BE2C (cell line): ENCODE results near the gene METTL1.

Experiments
- DNase-seq: peaks from one replicate; pipeline ENCODE4 v3.0.0-alpha.2; 2020
- H3K27me3 ChIP-seq: fragments of 250-450 bp; sonication (Bioruptor Pico); 2 replicates; pipeline ENCODE4 v1.5.1; 2020; ENCODE audit warnings: mild to moderate bottlenecking
- H3K36me3 ChIP-seq: fragments of 250-450 bp; sonication (Bioruptor Pico); 2 replicates; pipeline ENCODE4 v1.5.1; 2020; ENCODE audit warnings: mild to moderate bottlenecking
- H3K4me1 ChIP-seq: fragments of 250-450 bp; sonication (Bioruptor Pico); 2 replicates; pipeline ENCODE4 v1.5.1; 2020
- H3K4me3 ChIP-seq: 2 replicates; pipeline ENCODE4 v1.5.1; 2011; ENCODE audit warnings: low read depth, low read length
- H3K9me3 ChIP-seq: fragments of 250-450 bp; sonication (Bioruptor Pico); 2 replicates; pipeline ENCODE4 v1.5.1; 2020
- TF ChIP-seq, protein P1 (sequence below): IDR thresholded peaks from 2 replicates; pipeline ENCODE4 v1.5.1; 2012; ENCODE audit warnings: mild to moderate bottlenecking, low read depth, low read length

METTL1 gene

DNA sequence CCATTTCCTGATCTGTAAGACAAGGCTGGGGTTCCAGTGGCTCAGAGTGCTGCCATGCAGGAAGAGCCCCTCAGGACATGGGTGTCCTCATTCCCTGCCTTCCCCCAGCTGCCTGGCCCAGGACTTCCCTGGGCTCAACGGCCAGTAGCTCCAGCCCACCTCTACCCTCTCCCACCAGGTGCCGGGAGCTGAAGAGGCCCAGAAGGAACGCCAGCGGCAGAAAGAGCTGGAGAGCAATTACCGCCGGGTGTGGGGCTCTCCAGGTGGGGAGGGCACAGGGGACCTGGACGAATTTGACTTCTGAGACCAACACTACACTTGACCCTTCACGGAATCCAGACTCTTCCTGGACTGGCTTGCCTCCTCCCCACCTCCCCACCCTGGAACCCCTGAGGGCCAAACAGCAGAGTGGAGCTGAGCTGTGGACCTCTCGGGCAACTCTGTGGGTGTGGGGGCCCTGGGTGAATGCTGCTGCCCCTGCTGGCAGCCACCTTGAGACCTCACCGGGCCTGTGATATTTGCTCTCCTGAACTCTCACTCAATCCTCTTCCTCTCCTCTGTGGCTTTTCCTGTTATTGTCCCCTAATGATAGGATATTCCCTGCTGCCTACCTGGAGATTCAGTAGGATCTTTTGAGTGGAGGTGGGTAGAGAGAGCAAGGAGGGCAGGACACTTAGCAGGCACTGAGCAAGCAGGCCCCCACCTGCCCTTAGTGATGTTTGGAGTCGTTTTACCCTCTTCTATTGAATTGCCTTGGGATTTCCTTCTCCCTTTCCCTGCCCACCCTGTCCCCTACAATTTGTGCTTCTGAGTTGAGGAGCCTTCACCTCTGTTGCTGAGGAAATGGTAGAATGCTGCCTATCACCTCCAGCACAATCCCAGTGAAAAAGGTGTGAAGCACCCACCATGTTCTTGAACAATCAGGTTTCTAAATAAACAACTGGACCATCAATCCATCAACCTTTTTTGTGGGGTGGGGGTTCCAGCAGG lies 51.0 kb downstream of the METTL1 start:
- no peak for DNase-seq
- Histone ChIP-seq H3K27me3 (no peaks in the 10 kb centered on the region), H3K4me1 (peaks cover 2% of the 10 kb centered on the region; the same call in 1 of the 2 replicates), H3K9me3 (no peaks in the 10 kb centered on the region), H3K4me3 (no peak overlapping the region), H3K36me3 (peaks cover 19% of the 10 kb centered on the region)
- TF ChIP-seq, protein P1, sequence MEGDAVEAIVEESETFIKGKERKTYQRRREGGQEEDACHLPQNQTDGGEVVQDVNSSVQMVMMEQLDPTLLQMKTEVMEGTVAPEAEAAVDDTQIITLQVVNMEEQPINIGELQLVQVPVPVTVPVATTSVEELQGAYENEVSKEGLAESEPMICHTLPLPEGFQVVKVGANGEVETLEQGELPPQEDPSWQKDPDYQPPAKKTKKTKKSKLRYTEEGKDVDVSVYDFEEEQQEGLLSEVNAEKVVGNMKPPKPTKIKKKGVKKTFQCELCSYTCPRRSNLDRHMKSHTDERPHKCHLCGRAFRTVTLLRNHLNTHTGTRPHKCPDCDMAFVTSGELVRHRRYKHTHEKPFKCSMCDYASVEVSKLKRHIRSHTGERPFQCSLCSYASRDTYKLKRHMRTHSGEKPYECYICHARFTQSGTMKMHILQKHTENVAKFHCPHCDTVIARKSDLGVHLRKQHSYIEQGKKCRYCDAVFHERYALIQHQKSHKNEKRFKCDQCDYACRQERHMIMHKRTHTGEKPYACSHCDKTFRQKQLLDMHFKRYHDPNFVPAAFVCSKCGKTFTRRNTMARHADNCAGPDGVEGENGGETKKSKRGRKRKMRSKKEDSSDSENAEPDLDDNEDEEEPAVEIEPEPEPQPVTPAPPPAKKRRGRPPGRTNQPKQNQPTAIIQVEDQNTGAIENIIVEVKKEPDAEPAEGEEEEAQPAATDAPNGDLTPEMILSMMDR: no peak

DNA sequence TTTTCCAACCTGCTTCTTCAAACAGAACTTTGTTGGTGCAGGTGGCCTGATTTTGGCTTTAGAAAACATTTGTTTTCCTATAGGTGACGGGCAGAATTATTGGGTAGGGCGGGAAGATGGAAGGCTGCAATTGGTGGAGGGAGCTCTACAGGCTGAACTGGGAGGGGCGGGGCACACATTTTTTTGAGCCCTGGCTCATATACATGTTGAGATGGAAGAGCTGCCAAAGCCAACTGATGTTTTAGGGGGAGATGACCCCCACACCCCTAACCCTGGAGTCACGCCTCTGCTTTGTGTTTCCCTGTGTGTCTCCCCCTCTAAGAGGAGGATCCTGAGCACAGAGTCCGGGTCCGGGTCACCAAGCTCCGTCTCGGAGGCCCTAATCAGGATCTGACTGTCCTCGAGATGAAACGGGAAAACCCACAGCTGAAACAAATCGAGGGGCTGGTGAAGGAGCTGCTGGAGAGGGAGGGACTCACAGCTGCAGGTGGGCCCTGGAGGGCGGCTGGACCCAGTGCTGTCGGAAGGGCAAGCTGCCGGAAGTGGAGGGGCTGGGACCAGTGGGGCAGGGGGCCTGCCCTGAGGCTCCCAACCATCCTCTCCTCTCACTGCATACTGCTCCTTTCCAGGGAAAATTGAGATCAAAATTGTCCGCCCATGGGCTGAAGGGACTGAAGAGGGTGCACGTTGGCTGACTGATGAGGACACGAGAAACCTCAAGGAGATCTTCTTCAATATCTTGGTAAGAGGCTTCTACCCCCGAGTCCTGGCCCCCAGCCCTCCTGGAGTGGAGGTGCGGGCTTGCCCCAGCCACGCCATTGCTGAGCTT lies 51.9 kb downstream of the METTL1 start:
- TF ChIP-seq, protein P1: no peak
- H3K9me3 ChIP-seq: no peaks in the 10 kb centered on the region
- no peak overlapping the region for H3K4me3 ChIP-seq
- H3K4me1 ChIP-seq: no peaks in the 10 kb centered on the region
- no peaks in the 10 kb centered on the region for H3K27me3 ChIP-seq
- peaks cover 23% of the 10 kb centered on the region for H3K36me3 ChIP-seq
- no peak for DNase-seq

DNA sequence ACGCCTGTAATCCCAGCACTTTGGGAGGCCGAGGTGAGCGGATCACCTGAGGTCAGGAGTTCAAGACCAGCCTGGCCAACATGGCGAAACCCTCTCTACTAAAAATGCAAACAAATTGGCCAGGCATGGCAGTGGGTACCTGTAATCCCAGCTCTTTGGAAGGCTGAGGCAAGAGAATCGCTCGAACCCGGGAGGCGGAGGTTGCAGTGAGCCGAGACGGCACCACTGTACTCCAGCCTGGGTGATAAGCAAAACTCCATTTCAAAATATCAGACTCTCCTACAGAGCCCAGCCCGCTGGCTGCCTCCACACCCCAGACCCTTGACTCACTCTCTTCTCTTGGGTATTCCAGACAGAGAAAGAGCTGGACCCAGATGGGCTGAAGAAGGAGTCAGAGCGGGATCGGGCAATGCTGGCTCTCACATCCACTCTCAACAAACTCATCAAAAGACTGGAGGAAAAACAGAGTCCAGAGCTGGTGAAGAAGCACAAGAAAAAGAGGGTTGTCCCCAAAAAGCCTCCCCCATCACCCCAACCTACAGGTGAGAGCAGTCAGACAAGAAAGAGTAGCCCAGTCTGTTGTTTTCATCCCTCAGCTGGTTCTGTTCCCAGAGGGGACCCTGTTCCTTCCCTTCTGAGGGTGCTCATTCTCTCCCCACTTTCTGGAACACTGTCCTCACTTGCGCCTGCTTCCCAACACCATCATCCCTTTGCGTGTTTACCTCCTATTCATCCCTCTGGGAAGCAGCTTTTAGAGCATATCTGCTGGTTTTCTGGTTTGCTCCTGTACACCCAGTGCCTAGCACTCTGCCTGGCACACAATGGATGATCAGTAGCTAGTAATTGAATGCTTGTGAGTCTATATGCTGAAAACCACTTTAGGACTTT lies 53.0 kb downstream of the METTL1 start:
- TF ChIP-seq, protein P1: no peak
- no peak overlapping the region for H3K4me3 ChIP-seq
- no peaks in the 10 kb centered on the region for H3K9me3 ChIP-seq
- H3K36me3 ChIP-seq: peaks cover 23% of the 10 kb centered on the region
- H3K27me3 ChIP-seq: no peaks in the 10 kb centered on the region
- no peaks in the 10 kb centered on the region for H3K4me1 ChIP-seq
- DNase-seq: no peak
